Neural crest cell (in vitro differentiated cells): Measurements from ENCODE around the gene RSF1. TPM values are rescaled to one million over a fixed set of nuclear protein-coding genes. Genes with fewer than 3 reads are reported as not detected.
A peak's percentile ranks its signal among the peaks of the same experiment; 100 is the strongest.

Source experiments
- DNase-seq: peaks from one replicate; pipeline ENCODE4 v3.0.0; 2021; ENCODE audit warnings: low read depth, mixed read lengths, low spot score
- H3K27ac Mint-ChIP-seq: one replicate; pipeline ENCODE4 v1.8.0; 2021; ENCODE audit warnings: mild to moderate bottlenecking, mixed read lengths; ENCODE audit not compliant: unreplicated experiment
- H3K27me3 Mint-ChIP-seq: 2 replicates; pipeline ENCODE4 v1.8.0; 2021; ENCODE audit warnings: low read depth, mild to moderate bottlenecking, mixed read lengths
- H3K36me3 Mint-ChIP-seq: 2 replicates; pipeline ENCODE4 v1.8.0; 2021; ENCODE audit warnings: low read depth, mild to moderate bottlenecking, mixed read lengths
- H3K4me1 Mint-ChIP-seq: 2 replicates; pipeline ENCODE4 v1.8.0; 2021; ENCODE audit warnings: mixed read lengths
- H3K4me3 Mint-ChIP-seq: one replicate; pipeline ENCODE4 v1.8.0; 2021; ENCODE audit warnings: mild to moderate bottlenecking, mixed read lengths
- H3K9me3 Mint-ChIP-seq: 2 replicates; pipeline ENCODE4 v1.8.0; 2021; ENCODE audit warnings: mixed read lengths
- total RNA-seq: library from RNA; stranded (reverse); gene quantifications from 2 replicates; pipeline ENCODE4 v1.2.1, GENCODE V29; 2021
- TF ChIP-seq, protein P1 (sequence below): fragments of 200-600 bp; sonication (generic); conservative IDR thresholded peaks from 2 replicates; pipeline ENCODE4 v1.5.0; 2021; ENCODE audit warnings: antibody characterized with exemption, mild to moderate bottlenecking

The RSF1 gene
- total RNA-seq, 1 donor from 2014 or later, result 85.4 TPM

DNA sequence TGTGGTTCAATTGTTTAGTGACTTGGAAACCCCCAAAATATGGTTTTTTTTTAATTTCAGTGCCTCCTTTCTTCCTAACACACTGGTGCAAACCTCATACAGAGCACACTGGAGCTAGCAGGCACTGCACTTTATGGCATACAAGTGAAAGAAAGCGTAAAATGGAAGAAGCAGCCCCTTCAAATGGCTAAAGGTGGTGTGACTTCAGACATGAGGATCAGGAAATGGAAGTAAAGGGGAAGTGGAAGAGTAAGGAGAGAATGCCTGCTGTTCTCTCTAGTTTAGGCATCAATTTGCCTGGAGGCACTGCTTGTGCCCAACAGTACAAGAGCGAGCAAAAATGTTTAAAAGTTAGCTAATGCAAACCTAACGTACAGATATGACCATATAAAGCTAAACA lies 5.7 kb downstream of the RSF1 start:
- H3K27me3 Mint-ChIP-seq, result no peaks in the 10 kb centered on the region
- H3K4me1 Mint-ChIP-seq, result peaks cover 9% of the 10 kb centered on the region
- no peak for DNase-seq
- H3K36me3 Mint-ChIP-seq, result peaks cover 18% of the 10 kb centered on the region
- peaks cover 8% of the 10 kb centered on the region for H3K9me3 Mint-ChIP-seq
- no peak overlapping the region for H3K4me3 Mint-ChIP-seq
- TF ChIP-seq, protein P1, sequence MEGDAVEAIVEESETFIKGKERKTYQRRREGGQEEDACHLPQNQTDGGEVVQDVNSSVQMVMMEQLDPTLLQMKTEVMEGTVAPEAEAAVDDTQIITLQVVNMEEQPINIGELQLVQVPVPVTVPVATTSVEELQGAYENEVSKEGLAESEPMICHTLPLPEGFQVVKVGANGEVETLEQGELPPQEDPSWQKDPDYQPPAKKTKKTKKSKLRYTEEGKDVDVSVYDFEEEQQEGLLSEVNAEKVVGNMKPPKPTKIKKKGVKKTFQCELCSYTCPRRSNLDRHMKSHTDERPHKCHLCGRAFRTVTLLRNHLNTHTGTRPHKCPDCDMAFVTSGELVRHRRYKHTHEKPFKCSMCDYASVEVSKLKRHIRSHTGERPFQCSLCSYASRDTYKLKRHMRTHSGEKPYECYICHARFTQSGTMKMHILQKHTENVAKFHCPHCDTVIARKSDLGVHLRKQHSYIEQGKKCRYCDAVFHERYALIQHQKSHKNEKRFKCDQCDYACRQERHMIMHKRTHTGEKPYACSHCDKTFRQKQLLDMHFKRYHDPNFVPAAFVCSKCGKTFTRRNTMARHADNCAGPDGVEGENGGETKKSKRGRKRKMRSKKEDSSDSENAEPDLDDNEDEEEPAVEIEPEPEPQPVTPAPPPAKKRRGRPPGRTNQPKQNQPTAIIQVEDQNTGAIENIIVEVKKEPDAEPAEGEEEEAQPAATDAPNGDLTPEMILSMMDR, result no peak
- no peak overlapping the region for H3K27ac Mint-ChIP-seq

DNA sequence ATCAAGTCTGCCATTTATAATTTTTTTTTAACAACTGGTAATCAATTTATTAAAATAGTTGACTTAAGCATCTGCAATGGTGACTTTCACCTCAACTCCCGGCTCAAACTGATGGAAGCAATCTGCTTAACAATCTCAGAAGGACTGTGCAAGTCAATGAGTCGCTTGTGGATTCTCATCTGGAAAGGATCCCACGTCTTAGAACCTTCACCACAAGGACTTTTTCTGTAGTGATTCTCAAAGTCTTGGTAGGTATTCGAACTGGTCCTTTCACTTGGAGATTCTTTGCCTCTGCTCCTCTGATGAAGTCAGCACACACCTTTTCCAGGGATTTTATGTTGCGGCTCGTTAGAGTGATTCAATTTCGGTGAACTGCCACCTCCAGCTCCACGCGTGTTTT lies 7.3 kb downstream of the RSF1 start:
- Mint-ChIP-seq H3K27me3 (no peaks in the 10 kb centered on the region), H3K9me3 (peaks cover 8% of the 10 kb centered on the region), H3K27ac (no peak overlapping the region), H3K4me1 (peaks cover 3% of the 10 kb centered on the region), H3K4me3 (peak overlapping the region; percentile 44), H3K36me3 (peaks cover 18% of the 10 kb centered on the region)
- TF ChIP-seq, protein P1, result no peak
- no peak for DNase-seq

GRCh38 chr11:77806993-77807392 lies 13.5 kb downstream of the RSF1 start:
- H3K27ac Mint-ChIP-seq, result no peak overlapping the region
- no peak for DNase-seq
- TF ChIP-seq, protein P1, result no peak
- no peaks in the 10 kb centered on the region for H3K27me3 Mint-ChIP-seq
- H3K36me3 Mint-ChIP-seq, result peaks cover 7% of the 10 kb centered on the region
- no peak overlapping the region for H3K4me3 Mint-ChIP-seq
- H3K9me3 Mint-ChIP-seq, result no peaks in the 10 kb centered on the region
- peaks cover 9% of the 10 kb centered on the region for H3K4me1 Mint-ChIP-seq

- H3K4me1 Mint-ChIP-seq, result peaks cover 9% of the 10 kb centered on the region
- DNase-seq, result no peak
- TF ChIP-seq, protein P1, result no peak
These were observed 14.1 kb downstream of the RSF1 start for GRCh38 chr11:77806415-77806814.

GRCh38 chr11:77801477-77801876 lies 19.0 kb downstream of the RSF1 start:
- Mint-ChIP-seq H3K4me1 (no peaks in the 10 kb centered on the region), H3K27me3 (no peaks in the 10 kb centered on the region), H3K4me3 (no peak overlapping the region), H3K27ac (no peak overlapping the region), H3K9me3 (no peaks in the 10 kb centered on the region), H3K36me3 (peaks cover 18% of the 10 kb centered on the region)
- TF ChIP-seq, protein P1, result no peak
- DNase-seq, result no peak

More at GRCh38 chr11:77806415-77806814, 14.1 kb downstream of the RSF1 start:
- H3K27ac Mint-ChIP-seq, result no peak overlapping the region
- peaks cover 5% of the 10 kb centered on the region for H3K36me3 Mint-ChIP-seq
- no peaks in the 10 kb centered on the region for H3K27me3 Mint-ChIP-seq
- no peak overlapping the region for H3K4me3 Mint-ChIP-seq
- no peaks in the 10 kb centered on the region for H3K9me3 Mint-ChIP-seq

GRCh38 chr11:77800449-77800848 lies 20.1 kb downstream of the RSF1 start:
- Mint-ChIP-seq H3K27me3 (no peaks in the 10 kb centered on the region), H3K36me3 (peaks cover 18% of the 10 kb centered on the region)
- no peak for DNase-seq

More at GRCh38 chr11:77800449-77800848, 20.1 kb downstream of the RSF1 start:
- H3K4me1 Mint-ChIP-seq, result no peaks in the 10 kb centered on the region
- TF ChIP-seq, protein P1, result no peak
- H3K9me3 Mint-ChIP-seq, result peaks cover 5% of the 10 kb centered on the region
- no peak overlapping the region for H3K4me3 Mint-ChIP-seq
- no peak overlapping the region for H3K27ac Mint-ChIP-seq
